HepG2 (cell line): ENCODE data around the gene KRT33A.

Source experiments
- ELF4 ChIP-seq: sonication (generic); formaldehyde crosslinking; IDR thresholded peaks from 2 replicates; pipeline ENCODE4 v1.5.0; 2020; ENCODE audit warnings: missing genetic modification reagents, mild to moderate bottlenecking, moderate library complexity, borderline replicate concordance
- EP300 ChIP-seq, 3 experiments: sonication (generic) in 1 of 3; formaldehyde crosslinking in 1 of 3; IDR thresholded peaks; 2 replicates each; pipeline versions ENCODE4 v1.5.1 to v1.6.1; 2011 to 2020; ENCODE audit warnings: low read depth in 2 of 3, low read length in 2 of 3, borderline replicate concordance in 1 of 3, improper control_type of control experiment in 1 of 3, mild to moderate bottlenecking in 1 of 3, missing genetic modification reagents in 1 of 3, moderate library complexity in 1 of 3
- EZH2 ChIP-seq: conservative IDR thresholded peaks from 2 replicates; pipeline ENCODE4 v1.6.1; 2012; ENCODE audit warnings: mild to moderate bottlenecking, low read depth, low read length, moderate library complexity
- MBD4 ChIP-seq: IDR thresholded peaks from 2 replicates; pipeline ENCODE4 v1.6.1; 2012; ENCODE audit warnings: low read length, inconsistent platforms, borderline replicate concordance
- NCOA1 ChIP-seq: sonication (generic); formaldehyde crosslinking; IDR thresholded peaks from 2 replicates; pipeline ENCODE4 v1.9.0; 2021; ENCODE audit warnings: missing genetic modification reagents
- NONO ChIP-seq, 2 experiments: fragments of 450-650 bp in 1 of 2; sonication (generic) in 1 of 2; formaldehyde crosslinking in 1 of 2; IDR thresholded peaks in 1 of 2; conservative IDR thresholded peaks in 1 of 2; 2 replicates each; pipeline versions ENCODE4 v1.6.1 to v1.8.0; 2017 to 2022; ENCODE audit warnings: mild to moderate bottlenecking in 1 of 2, missing genetic modification reagents in 1 of 2, moderate library complexity in 1 of 2
- ONECUT2 ChIP-seq: sonication (generic); formaldehyde crosslinking; IDR thresholded peaks from 2 replicates; pipeline ENCODE4 v1.4.0; 2020; ENCODE audit warnings: missing genetic modification reagents
- POLR2AphosphoS2 ChIP-seq: IDR thresholded peaks from 2 replicates; pipeline ENCODE4 v1.6.1; 2011; ENCODE audit warnings: low read depth, low read length, improper control_type of control experiment
- ZNF232 ChIP-seq: sonication (generic); formaldehyde crosslinking; IDR thresholded peaks from 2 replicates; pipeline ENCODE4 v1.4.0; 2020; ENCODE audit warnings: missing genetic modification reagents, borderline replicate concordance
- TF ChIP-seq, protein P1 (sequence below): sonication (generic); formaldehyde crosslinking; IDR thresholded peaks from 2 replicates; pipeline ENCODE4 v1.5.0; 2020; ENCODE audit warnings: mild to moderate bottlenecking, missing genetic modification reagents, moderate library complexity

DNA sequence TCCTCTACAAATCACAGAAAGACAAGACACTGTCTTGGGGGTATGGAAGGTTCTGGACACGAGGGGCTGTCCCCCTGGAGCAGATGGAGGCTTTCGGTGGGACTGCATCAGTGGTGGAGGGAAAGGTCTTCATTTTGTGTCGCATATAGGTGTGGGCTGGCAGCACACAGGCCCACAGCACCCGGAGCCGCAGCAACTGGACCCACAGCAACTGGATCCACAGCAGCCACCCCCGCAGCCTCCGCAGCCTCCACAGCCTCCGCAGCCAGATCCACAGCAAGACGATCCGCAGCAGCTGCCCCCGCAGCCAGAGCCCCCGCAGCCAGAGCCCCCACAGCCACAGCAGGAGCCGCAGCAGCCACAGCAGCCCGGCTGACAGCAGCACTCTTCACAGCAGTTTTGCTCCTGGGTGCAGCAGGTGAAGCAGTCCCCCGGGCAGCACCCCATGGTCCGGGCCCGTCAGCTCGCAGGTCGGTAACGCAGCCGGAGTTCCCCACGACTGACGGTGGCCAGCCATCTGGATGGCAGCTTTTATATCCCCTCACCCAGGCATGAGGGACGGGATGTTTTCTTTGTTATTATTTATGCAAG is 35.3 kb downstream of the KRT33A start, which contains the start of gene KRTAP17-1:
- TF ChIP-seq NONO (IDR thresholded peaks at IDR 0.05) (no peak), NONO (CRISPR knock-in tag; conservative IDR thresholded peaks at IDR 0.05) (no peak), ELF4 (CRISPR knock-in tag) (no peak), NCOA1 (CRISPR knock-in tag) (no peak), EZH2 (no peak), ONECUT2 (CRISPR knock-in tag) (no peak), POLR2AphosphoS2 (no peak), EP300 (IDR thresholded peaks at IDR 0.05; ENCODE audit: low read depth in 2 of 2, low read length in 2 of 2) (no peak), EP300 (CRISPR knock-in tag; IDR thresholded peaks at IDR 0.05; ENCODE audit: borderline replicate concordance) (no peak), MBD4 (no peak), ZNF232 (CRISPR knock-in tag) (no peak)
- TF ChIP-seq, protein P1, sequence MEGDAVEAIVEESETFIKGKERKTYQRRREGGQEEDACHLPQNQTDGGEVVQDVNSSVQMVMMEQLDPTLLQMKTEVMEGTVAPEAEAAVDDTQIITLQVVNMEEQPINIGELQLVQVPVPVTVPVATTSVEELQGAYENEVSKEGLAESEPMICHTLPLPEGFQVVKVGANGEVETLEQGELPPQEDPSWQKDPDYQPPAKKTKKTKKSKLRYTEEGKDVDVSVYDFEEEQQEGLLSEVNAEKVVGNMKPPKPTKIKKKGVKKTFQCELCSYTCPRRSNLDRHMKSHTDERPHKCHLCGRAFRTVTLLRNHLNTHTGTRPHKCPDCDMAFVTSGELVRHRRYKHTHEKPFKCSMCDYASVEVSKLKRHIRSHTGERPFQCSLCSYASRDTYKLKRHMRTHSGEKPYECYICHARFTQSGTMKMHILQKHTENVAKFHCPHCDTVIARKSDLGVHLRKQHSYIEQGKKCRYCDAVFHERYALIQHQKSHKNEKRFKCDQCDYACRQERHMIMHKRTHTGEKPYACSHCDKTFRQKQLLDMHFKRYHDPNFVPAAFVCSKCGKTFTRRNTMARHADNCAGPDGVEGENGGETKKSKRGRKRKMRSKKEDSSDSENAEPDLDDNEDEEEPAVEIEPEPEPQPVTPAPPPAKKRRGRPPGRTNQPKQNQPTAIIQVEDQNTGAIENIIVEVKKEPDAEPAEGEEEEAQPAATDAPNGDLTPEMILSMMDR, result no peak
